HG03342 (cell line): ENCODE results near the gene ATXN3L.

Experiments
- ATAC-seq: cut with Tn5 transposase; IDR thresholded peaks from one replicate; pipeline ENCODE4 v1.9.1; 2021; ENCODE audit warnings: mild to moderate bottlenecking, moderate library complexity; ENCODE audit not compliant: unreplicated experiment

Gene ATXN3L

DNA sequence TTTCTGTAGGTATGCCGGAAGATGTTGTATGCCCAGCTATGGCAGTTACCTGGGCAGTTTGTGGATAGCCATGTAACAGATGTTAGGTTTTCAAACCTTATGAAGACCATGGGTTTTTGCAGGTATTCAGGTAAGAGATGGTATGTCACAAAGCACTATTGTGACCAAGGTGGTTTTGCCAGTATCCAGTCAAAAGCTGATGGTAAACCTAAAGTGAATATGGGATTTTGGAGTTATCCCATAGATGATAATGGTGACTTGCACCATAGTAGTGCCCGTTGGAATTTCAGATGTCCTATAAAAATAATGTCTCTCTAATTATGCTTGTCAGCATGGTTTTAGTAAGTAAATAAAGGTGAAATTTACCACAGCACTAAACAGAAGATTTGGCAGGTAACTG is at the start of gene ATXN3L:
Gene ATXN3L (minus strand): TSS at position 101 of the 400 bp plus-strand sequence. CDS start 119 bp downstream, outside the sequence.
- ATAC-seq: no peak

DNA sequence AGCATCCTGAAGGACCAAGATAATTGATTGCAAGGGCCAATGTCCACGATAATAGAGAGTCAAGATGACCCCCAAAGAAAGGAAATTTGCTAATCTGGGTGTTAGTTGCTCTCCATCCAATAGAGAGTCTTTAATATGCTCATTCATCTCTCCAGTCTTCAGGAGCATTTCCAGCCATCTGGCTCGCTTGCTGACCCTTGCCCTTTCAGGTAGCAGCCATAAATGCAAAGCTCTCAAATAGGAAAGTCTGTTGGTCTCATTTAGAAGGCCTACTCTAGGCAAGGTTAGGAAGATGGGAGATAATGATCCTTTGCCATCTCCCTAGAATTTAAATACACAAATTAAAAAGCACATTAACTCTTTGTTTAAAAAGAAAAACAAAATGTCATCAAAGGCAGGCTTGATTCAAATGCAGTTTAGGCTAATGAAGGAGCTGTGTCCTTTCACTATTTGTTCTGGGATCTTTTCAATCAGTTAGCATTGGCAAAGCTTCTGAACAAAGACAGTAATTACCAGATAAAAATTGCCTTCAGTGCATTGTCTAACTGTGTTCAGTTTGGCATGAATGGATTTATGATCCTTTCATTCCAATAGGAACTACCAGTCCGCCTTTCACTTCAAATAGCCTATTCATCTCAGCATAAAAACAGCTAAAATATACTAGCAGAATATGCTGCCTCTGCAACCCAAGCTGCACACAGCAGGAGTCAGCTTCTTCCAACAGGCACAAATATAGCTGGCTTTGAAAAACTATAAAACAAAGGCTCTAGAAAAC is 49.6 kb upstream of the ATXN3L start:
- no peak for ATAC-seq

DNA sequence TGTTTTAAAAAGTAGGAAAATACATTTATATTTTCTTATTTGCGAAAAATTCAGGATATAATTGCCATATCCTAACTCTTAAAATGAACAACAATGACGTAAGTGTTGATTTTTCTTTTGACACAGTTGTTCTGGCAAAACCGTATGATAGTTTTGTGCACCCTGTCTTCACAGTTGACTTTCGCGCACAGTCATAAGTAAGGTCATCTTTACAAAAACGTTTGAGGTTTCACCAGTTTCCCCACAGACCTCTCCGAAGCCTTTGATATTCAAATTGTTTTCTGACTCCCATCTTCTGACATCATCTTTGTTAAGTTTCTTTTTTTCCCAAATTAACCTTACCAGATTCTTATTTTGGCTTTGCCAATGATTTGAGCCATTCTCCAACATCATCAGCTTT is 48.1 kb upstream of the ATXN3L start:
- ATAC-seq: no peak

DNA sequence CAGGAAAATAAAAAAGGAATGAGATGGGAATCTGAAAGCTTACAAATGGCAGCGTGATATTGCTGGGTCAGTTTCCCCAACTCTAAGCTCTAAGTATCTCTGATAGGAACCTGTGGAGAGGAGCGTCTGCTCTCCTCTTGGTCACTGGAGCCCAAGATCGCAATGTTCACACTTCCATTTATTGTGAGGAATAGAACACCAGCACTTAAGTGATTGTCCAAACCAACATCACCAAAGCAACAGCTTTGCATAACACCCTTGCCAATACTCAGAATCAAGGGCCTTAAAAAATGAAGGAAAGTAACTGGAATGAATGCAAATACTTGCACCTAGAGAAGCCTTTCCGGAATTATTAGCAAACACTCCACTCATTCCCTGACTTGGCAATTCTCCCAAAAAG is 46.8 kb upstream of the ATXN3L start:
- no peak for ATAC-seq

DNA sequence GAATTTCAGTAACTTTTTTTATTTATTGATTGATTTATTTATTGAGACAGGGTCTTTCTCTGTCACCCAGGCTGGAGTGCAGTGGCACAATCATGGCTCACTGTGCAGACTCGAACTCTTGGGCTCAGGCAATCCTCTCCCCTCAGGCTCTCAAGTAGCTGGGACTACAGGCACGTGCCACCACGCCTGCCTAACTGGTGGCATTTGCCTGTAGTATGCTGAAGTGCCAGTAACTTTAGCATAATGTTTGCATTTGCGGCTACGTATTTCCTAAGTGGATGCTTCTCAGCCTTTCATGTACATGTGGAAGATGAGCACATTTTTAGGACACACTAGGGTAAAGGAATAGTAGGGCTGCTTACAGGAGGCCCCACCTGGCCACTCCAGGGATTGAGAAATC is 45.3 kb upstream of the ATXN3L start:
- no peak for ATAC-seq

DNA sequence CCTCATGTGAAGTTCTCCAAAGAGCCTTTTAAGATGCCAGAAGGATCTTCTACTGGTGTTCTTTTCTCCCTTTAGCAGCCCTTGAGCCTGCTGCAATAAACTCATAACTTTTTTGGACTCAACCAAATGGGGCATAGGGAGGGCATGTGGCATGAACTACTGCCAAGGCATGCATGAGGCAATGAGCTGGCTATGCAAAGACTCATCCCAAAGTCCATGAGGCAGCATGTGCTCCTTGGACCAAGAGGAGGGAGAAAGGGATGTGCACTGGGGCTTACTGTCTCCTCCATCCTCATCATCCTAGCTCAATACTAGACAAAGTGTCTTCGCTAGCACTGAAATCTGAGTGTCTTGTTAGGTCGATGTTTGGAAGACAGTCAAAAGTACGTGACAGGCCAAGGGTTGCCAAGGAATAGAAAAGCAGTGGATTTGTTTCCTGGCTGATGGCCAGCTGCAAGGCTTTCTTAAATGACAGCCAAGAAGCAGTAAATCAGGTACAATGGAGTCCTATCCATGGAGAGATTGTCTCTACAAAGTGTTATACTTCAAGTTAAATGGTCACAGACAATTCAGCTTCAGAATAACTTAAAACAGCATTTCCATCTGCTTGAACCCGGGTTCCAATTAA is 44.5 kb upstream of the ATXN3L start:
- ATAC-seq: no peak

DNA sequence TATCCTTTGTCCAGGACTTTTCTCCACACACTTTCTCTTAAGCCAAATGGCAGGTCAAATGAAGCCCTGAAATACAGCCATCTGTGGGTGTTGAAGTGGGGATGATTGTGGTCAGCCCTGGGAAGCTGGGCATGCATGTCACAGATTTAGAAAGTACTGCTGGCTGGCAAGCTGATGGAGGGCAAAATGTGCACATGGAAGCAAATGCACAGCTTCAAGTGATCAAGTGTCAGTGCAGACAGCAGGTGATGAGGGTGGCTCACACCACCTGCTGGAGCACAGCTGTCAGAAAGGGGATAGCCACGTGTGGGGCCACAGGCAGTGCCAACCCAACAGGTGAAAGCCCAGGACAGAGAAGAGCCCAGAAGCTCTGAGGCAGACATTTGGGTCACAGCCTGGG is 40.3 kb upstream of the ATXN3L start:
- ATAC-seq: no peak

DNA sequence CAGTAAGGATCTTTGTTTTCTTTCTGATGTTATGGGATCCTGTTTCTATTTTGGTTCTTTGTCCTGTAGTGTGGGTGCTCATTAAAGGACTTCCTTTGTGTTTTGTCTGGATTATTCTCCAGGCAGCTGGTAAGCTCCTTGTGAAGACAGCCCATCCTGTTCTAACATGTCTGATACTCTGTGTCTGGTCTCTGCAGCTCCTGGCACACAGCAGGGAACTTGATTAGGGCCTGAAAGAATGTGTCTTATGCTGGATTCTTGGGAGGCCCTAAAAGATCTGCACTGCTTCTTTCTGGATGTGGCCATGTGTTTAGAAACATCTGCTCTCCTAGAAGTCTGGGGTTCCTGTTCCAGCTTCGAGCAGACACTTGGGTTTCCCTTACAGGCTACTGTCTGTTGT is 38.1 kb upstream of the ATXN3L start:
- ATAC-seq: no peak

DNA sequence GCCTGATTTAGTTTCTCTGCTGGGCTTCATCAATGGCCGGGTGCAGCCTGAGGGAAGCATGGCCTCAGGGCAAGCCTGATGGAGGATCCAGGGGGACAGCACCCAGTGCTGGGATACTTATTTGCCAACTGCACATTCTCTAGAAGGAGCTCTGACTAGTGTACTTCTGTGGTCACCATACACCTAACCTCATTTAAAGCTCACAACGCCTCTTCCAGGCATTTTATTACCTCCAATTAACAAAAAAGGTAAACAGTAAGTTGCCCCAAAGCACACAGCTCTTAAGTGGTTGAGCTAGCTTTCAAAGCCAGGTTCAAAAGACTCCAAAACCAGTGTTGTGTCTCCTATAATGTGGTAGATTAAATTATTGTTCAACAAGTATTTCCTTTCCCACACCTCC is 26.8 kb upstream of the ATXN3L start:
- no peak for ATAC-seq

DNA sequence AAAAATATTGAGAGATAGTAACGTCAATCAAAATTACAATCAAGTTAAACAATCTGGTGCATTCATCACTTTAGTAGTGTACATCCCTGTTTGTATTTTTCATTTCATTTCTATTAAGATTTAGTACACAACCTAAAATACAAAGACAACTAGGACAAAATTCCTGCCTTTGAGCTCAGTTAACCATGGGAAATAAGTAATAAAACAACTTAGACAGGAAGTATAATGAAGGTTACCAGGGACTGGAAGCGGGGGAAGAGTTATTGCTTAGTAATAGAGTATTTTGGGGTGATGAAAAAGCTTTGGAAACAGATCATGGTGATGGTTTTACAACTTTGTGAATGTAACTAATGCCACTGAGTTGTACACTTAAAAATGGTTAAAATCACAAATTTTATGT is 25.6 kb upstream of the ATXN3L start:
- ATAC-seq: no peak

DNA sequence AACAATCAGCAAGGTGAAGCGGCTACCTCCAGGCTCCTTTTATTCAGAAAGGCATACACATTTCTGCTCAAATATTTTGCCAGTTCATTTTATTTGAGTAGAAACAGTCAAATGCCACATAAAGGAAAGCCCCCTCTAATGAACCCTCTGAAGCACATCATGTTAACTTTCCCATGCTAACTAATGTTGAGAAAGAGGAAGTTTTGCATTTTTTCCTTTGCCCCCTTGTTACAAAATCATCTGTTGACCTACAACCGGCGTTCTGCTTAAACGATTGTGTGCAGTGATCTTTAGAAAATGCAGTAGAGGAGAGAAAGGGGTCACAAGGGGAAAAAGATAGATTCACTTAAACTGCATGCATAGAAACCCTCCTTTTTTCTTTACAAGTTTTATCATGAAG is 25.2 kb upstream of the ATXN3L start:
- no peak for ATAC-seq

DNA sequence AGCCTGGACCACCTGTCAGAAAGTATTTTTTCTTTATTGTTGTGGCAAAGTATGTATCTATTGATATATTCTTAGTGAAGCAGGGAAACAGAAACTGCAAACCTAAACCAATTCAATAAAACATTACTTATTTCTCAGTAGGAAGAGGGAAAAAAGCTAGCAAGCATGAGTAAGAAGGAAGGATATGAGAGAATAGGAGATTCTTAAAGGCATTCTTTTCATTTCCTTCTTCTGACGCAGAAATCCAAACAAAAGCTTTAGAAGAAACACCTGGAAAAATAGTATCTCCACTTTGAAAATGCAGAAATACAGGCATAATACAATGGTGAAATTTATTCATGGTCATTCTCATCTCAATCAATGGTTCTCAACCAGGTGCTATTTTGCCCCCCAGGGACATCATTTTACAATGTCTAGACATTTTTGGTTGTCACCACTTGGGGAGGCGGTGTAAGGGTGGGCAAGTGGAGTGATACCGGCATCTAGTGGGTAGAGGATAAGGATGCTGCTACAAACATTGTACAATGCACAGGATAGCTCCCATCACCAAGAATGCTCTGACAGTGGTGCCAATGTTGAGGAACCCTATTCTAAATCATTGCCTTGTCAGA is 21.7 kb upstream of the ATXN3L start:
- no peak for ATAC-seq

DNA sequence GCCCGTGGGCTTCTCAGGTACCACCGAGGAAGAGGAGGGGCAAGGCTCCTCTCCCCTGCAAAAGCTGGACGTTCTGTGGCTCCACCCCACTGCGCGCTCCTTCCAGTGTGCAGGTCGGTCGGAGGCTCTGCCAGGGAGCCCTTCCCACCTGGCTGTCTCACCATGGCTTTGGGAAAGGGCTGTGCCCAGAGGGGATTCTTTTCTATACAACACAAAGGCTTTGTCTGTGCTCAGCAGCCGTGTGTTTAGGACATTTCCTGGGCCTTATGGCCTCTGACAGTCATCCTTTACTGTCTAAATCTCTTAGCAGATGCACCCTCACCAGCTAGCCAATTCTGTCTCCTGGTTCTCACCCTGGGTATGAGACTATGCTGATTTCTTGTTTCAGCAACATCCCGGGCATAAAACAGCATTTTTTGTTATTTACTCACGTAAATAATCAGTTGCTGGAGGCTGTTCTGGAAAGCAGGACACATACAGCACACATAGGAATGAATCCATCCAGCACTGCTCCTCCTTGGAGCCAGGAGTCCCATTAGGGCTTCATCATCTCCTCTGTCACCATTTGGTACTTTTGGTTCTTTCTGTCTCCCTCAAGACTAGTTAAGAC is 20.4 kb upstream of the ATXN3L start:
- no peak for ATAC-seq

DNA sequence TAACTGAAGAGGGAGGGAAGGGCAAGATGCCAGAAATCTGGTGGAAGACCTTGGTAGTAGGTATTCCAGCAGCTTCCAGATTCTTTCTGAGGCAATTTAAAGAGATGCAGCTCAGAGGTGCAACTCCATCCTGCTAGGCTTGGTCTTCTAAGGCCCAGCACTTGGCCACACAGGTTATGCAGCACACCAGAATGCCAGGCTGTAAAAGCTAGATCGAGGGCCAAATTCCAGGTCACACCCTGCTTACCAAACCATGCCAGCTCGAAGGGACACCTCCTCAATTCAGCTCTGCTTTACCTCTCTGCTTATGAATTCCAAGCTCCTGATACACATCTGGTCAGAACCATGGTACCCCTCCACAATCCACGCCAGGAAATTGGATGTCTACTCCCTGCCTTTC is 19.8 kb upstream of the ATXN3L start:
- no peak for ATAC-seq

DNA sequence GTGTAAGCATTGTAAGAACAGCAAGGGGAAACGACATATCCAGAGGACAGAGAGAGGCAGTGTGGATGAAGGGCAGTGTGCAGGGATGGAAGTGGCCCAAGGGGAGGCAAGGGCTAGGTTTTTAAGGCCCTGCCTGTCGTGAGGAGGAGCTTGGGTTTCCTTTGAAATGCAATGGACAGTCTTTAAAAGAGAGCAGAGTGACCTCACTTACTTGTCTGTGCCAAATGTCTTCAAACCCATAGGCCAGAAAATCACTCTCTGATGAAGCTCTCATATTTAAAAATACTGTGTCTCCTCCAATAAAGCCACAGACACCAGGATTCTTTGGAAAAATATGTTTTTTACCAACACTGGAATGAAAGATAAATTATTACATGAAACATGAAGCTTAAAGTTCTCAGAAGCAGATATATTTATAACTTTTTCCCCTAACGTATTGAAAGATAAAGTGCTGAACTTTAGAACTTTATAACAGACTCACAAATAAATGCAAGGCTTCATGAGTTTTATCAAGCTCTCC is 19.2 kb upstream of the ATXN3L start:
- no peak for ATAC-seq

DNA sequence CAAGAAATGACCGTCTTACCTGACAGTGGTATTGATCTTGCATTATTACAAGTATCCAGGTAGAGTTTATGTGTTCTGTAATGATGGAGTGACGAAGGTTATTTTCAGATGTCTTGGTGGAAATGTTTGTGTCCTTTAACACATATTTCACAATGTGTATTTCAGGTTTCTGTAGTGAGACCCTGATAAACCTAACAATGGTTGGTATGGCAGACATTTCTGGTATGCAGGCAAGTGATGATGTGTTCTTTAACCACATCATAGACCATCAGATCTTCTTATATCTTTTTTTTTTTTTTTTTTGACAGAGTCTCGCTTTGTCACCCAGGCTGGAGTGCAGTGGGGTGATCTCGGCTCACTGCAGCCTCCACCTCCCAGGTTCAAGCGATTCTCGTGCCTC is 14.6 kb upstream of the ATXN3L start:
- no peak for ATAC-seq

DNA sequence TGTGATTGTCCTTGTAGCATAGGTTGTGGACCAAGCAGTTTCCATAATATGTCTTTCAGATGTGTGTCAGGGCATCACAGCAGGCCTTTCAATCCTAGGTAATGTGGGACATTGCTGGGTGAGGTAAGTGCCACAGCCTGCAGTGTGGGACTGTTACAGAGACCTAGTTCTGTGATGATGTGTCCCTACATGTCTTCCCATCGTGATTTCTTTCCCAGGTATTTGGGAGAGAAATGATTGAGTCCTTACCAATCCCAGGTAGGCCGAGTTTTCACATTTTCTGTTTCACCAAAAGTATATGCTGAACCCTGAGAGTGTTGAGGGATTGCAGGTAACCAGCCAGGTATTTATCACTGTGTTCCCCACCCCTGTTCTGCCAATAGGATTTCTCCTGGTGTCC is 10.6 kb upstream of the ATXN3L start:
- no peak for ATAC-seq

DNA sequence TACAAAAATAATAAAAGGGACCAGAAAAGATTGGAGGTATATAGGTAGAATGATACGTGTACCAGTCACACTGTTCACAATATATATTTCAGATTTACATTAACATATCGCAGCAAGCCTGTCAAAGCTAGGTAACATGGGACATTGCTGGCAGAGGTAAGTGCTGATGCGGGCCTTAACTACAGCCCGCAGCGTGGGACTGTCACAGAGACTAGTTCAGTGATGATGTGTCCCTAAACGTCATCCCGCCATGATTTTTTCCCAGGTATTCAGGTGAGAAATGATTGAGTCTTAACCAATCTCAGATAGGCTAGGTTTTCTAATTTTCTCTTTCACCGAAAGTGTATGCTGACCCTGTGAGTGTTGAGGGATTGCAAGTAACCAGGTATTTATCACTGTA is 7.8 kb upstream of the ATXN3L start:
- ATAC-seq: no peak

DNA sequence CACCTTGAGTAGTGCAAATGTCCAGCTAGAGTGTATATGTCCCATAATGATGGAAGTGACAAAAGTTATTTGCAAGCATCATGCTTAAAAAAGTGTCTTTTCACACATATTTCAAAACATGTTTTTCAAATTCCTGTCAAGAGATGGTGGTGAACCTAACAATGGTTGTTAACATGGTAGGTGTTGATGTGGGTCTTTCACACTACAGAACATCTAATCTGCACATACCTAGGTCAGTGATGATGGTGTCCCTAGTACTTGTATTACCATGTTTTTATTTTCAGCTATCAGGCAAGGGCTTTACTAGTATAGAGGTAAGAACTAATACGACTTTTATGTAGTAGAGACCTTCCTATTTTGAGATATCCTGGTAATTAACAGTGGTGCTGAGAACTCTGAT is 3.4 kb upstream of the ATXN3L start:
- ATAC-seq: no peak

DNA sequence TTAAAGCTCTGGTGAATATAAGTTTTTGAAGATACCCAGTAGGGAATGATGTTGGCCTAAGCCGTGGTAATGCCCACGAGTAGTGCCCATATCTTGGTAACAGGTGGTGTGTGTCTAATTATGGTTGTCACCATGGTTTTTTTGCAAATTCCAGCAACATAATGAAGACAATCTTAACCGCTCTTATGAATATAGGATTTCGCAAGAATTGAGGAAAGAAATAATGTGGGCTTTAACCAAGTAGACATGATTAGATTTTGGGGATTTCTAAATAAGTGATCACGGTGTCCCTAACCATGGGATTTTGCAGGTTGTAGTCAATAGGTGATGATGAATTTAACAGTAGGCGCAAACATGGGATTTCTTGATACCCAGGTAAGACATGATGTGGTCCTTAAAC is 2.5 kb downstream of the ATXN3L start:
- no peak for ATAC-seq

DNA sequence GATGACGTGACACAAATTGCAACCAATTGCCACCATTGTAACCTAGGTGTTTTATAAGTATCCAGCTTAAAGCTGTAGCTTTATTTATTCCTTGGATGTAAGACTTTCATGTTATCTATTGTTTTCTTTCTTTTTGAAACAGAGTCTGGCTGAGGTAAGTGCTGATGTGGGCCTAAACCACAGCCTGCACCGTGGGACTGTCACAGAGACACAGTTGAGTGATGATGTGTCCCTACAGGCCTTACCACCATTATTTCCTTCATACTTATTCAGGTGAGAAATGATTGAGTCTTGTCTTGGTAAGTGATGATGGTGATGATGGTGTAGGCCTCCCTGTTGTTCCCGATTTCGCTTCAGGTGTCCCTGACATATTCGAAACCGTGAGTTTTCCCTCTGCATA is 8.3 kb downstream of the ATXN3L start:
- ATAC-seq: no peak

DNA sequence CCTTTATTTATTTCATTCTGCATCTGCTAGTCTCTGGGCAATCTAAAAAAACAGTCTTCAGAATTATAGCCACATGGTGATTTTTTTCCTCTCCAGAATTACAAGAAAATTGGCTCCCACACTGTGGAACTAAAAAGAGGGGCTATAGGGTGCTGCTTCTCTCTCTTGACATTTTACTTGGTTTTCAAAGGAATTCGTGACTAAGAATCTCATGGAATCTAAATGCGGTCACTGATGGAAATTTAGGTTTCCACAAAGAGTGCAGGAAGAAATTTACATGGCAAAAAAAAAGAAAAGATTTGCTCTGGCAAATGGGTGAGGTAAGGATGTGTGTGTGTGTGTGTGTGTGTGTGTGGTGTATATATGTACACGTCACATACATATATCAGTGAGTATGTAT is 10.2 kb downstream of the ATXN3L start:
- ATAC-seq: no peak
